HG03064 (cell line): Measurements from ENCODE around the gene SERPINH1.

ENCODE experiments used
- ATAC-seq: cut with Tn5 transposase; IDR thresholded peaks from one replicate; pipeline ENCODE4 v1.9.1; 2021; ENCODE audit warnings: low read depth; ENCODE audit not compliant: unreplicated experiment

SERPINH1 gene

GRCh38 chr11:75554258-75555022, 7.6 kb upstream of the SERPINH1 start:
- no peak for ATAC-seq

DNA sequence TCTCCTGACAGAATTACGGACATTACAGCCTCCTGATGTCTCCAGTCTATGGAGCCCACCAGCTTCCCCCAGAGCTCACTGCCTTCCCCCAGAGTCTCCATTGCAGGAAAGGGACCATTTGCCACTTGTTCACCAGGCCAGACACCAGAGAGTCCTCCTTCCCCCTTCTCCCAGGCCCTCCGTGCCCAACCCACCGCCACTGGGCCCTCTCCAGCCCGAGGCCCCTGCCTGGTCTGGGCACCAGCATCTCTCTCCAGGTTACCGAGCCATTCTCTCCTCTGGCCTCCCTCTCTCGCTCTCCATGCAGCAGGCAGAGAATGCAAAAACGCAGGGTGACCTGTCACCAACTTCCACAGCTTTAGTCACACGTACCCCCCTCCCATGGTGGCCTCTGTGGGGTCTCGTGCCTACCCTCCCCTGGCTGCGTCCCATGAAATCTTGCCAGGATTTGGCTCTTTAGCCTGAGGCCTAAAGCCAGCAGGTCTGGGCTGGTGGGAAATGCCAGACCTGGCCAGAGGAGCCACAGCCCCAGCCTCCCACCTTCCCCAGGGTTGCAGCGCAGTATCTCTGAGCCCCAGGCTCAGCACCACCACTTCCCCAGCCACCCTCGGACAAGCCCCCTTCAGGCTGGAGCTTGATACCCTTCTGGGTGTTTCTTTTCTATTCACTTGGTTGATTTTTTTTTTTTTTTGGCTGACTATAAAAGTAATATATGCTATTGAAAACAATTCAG, 6.8 kb upstream of the SERPINH1 start:
- ATAC-seq, result no peak

DNA sequence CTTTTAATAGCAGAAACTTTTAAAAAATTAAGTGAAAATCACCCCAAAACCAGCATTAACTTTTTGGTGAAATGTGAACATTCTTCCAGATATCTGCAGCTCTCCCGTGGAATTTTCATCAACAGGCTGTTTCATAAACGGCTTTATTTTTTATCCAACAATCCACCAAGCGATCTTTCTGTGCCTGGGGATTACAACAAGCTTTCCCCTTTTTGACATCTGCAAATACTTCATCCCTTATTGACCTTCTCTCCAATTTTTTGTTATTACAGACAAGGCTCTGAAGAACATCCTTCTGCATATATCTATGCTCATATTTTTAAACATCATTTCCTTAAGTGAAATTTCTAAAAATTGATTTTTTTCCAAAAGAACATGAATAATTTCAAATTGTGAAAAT, 5.8 kb upstream of the SERPINH1 start:
- ATAC-seq, result no peak

- no peak for ATAC-seq
Observed at GRCh38 chr11:75557666-75558494, 4.2 kb upstream of the SERPINH1 start.

- ATAC-seq, result no peak
Observed at GRCh38 chr11:75558939-75559843, 2.9 kb upstream of the SERPINH1 start.

GRCh38 chr11:75560644-75561043, 1.4 kb upstream of the SERPINH1 start:
- no peak for ATAC-seq

- no peak for ATAC-seq
Observed at GRCh38 chr11:75561426-75562047, 516 bp upstream of the SERPINH1 start.

- ATAC-seq, result no peak
Observed at GRCh38 chr11:75562836-75563484, 907 bp downstream of the SERPINH1 start.

DNA sequence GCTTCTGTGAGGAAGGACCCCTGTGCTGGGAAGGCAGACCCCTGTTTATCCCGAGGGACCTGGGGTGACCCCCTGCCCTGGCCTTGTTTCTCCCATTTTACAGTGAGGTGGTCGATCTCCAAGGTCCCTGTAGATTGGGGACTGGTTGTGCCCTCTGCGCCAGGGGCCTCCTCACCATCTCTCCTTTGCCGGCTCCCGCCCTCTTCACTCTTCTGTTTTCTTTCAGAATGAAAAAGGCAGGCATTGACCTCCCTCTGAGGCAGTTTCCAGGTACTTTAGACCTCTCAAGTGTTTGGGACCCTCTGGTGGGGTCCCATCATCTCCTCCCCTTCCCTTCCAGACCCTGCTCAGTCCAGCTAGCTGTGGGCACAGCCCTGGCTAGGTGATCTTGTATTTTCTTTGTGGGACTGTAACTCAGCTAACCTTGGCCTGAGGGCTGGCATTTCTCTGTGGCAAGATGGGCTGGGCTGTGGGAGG, 1.5 kb downstream of the SERPINH1 start:
- no peak for ATAC-seq

DNA sequence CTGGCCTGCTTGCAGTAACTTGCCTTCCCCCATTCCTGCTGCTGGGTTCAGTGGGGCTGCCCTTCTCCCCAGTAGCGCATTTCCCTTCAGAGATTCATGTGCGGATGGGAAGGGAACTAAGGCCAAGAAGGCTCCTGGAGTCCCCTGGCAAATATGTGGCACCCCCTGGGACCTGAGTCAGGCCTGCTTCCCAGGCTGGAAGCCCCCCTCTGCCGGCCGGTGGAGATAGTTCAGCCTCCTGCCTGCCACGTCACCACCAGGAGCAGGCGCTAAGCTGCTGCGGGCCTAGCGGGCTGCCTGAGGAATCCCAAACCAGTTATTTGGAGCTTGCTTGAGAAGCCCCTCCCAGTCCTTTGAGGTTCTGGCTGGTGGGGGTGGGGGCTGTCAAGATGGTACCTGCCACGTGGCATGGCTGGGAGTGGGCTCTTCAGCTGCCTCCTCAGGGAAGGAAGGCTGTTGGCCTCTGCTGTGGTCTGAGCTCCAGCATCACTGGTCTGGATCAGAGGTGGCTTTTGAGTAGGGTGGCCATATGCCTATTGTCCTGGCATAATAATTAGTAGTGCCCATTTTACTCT, 2.0 kb downstream of the SERPINH1 start:
- no peak for ATAC-seq

DNA sequence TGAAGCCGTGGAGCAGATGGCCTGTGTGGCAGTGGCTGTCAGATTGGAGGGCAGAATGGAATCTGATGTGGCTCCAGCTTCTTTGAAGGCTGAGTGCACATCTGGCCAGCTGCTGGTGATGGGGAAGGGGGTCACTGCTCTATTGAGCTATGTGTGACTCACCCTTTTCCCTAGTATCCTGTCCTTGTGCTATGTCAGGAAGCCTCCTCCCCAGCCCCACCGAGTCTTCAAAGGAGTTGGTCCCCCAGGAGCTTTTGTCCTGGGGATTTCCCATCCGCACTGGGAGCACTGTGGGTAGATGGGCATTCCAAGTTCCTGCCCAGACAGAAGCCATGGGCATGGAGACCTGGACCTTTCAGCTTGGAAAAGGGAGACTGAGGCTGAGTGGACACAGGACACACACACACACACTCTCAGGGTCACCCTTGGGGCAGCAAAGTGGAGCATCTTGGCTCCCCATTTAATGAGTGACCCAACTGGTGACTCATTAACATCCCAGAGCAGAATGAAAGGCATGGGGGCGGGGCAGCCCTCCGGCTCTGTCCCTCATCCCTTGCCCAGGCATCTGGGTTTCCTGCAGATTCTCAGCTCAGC, 3.3 kb downstream of the SERPINH1 start:
- no peak for ATAC-seq

DNA sequence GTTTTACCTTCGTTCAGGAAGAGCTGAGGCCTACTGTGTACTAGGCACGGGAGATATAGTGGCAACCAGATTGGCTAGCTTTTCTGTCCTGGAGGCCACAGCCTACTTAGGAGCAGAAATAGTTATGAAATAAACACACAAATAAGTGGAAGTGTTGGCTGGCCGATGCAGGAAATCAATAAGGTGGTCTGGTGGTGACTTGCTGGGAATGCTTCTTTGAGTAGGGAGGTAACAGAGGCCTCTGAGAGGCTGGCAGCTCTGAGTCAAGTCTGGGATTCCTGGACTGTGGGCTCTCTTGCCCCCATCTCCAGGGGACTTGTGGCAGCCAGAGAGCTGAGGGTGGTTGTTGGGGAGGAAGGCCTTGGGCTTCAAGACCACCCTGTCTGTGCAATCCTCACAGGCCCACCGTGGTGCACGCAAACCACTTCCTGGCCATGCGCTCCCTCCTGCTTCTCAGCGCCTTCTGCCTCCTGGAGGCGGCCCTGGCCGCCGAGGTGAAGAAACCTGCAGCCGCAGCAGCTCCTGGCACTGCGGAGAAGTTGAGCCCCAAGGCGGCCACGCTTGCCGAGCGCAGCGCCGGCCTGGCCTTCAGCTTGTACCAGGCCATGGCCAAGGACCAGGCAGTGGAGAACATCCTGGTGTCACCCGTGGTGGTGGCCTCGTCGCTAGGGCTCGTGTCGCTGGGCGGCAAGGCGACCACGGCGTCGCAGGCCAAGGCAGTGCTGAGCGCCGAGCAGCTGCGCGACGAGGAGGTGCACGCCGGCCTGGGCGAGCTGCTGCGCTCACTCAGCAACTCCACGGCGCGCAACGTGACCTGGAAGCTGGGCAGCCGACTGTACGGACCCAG, 4.1 kb downstream of the SERPINH1 start:
- ATAC-seq, result no peak

GRCh38 chr11:75566763-75567279, 4.8 kb downstream of the SERPINH1 start:
- no peak for ATAC-seq

GRCh38 chr11:75567971-75568370, 5.9 kb downstream of the SERPINH1 start:
- no peak for ATAC-seq

- ATAC-seq, result no peak
Observed at GRCh38 chr11:75568616-75569219, 6.7 kb downstream of the SERPINH1 start.

DNA sequence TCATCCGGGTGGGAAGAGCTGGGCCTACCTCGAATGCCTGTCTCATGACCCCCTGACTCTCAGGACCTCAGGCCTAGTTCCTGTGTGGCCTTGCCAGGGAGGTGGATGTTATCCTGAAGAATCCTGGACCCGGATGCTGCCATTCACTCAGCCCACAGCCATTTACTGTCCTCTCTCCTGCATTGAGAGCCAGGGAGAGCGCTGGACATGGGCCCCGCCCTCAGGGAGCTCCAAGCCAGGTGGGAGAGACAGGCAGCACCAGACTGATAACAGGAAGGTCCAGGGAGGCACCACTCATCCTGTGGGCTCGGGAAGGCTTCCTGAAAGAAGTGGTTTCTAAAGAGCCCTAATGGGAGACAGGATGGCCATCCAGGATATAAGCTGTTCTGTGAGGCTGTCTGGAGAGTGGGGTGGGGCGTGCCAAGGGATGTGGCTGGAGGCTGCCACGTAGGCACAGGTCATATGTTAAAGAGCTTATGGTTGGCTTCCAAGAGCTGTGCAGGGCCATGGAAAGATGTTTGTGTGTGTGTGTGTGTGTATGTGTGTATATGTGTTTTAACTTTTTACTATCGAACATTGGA, 8.6 kb downstream of the SERPINH1 start:
- ATAC-seq, result no peak

DNA sequence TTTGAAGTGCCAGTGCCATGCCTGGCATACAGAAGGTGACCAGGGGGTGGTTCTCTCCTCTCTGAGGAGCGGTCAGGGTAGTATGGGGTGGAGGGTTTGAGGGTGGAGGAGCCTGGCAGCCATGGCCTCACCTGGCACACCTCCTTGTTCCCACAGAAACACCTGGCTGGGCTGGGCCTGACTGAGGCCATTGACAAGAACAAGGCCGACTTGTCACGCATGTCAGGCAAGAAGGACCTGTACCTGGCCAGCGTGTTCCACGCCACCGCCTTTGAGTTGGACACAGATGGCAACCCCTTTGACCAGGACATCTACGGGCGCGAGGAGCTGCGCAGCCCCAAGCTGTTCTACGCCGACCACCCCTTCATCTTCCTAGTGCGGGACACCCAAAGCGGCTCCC, 9.6 kb downstream of the SERPINH1 start:
- no peak for ATAC-seq
